ENCODE results near the gene SUCO.
"Not testable (repeated sequence)": the region's sequence is repeated elsewhere in the genome, so short reads cannot be mapped to it uniquely, and the experiment has no call there.

Gene SUCO, protein sequence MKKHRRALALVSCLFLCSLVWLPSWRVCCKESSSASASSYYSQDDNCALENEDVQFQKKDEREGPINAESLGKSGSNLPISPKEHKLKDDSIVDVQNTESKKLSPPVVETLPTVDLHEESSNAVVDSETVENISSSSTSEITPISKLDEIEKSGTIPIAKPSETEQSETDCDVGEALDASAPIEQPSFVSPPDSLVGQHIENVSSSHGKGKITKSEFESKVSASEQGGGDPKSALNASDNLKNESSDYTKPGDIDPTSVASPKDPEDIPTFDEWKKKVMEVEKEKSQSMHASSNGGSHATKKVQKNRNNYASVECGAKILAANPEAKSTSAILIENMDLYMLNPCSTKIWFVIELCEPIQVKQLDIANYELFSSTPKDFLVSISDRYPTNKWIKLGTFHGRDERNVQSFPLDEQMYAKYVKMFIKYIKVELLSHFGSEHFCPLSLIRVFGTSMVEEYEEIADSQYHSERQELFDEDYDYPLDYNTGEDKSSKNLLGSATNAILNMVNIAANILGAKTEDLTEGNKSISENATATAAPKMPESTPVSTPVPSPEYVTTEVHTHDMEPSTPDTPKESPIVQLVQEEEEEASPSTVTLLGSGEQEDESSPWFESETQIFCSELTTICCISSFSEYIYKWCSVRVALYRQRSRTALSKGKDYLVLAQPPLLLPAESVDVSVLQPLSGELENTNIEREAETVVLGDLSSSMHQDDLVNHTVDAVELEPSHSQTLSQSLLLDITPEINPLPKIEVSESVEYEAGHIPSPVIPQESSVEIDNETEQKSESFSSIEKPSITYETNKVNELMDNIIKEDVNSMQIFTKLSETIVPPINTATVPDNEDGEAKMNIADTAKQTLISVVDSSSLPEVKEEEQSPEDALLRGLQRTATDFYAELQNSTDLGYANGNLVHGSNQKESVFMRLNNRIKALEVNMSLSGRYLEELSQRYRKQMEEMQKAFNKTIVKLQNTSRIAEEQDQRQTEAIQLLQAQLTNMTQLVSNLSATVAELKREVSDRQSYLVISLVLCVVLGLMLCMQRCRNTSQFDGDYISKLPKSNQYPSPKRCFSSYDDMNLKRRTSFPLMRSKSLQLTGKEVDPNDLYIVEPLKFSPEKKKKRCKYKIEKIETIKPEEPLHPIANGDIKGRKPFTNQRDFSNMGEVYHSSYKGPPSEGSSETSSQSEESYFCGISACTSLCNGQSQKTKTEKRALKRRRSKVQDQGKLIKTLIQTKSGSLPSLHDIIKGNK (N-terminal part only)

DNA sequence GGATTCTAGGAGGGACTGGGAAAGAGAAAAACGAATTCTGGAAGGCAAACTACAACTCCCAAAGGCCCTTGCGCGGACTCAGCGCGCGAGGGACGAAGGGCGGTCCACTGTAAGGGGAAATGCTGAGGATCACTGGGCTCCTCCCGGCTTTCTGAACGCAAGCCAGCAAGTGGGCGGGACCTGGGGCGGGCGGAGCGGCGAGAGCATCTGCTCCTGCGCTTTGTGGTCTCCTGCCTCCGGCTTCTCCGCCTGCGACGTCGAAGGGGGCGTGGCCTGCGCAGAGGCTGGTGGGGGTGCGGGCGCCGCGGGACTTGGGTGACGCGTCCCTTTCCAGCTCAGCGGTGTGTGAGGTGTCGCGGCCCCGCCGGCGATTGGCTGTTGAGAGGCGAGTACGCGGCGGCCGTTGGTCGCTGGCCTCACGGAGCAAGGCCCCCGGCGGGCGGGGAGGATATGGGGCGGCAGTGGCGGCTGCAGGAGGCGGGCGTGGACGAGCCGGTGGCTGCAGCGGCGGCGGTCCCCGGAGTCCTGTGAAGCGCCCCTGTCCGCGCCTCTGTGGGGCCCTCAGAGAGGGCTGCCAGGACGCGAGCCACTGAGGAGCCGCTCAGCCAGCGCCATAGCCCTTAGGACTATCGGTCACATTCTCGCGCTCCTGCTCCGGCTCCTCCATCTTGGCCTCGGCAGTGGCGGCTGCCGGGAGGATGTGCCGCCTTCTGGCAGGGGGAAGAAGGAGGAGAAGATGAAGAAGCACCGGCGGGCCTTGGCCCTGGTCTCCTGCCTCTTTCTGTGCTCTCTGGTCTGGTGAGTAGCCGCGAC is at the start of gene SUCO:
TSS of gene SUCO (plus strand) at position 451 of the 813 bp plus-strand sequence. CDS start at position 737, 286 bp downstream.
- DNase-seq, result peak; percentile 100

DNA sequence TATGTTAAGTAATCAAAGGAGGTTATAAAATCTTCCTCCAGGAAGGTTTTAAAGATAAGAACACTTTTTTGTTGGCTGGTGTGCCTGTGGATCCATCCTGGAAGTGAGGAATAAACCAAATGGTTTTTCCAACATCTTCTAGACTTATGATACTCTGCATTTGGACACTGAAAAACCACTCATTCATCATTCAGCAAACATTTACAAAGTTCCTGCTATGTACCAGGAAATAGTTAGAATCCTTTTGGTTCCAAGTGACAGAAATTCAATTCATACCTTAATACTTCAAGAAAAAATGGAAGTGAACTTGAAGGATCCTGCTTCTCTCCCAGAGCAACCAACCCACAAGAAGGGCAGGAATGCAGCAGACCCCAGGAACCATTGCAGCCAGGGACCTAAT is 49.5 kb upstream of the SUCO start:
- no peak for DNase-seq

DNA sequence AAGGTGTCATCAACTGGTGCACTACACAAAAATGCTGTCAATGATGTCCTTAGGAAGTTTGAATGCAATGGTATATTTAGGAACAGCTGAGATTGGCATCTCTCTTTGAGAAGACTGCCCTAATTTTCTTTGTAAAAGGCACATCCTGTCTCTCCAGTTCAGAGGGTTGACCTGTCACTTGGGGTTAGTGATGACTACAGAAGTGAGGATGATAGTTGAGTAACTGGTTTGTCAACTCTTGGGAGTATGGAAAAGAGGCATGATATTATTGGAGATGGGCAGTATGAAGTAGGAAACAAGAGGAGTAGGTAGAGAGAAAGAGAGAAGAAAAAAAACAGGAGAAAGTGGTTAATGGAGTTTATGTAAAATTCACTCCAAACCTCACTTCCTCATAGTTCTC is 48.7 kb upstream of the SUCO start:
- DNase-seq, result no peak

DNA sequence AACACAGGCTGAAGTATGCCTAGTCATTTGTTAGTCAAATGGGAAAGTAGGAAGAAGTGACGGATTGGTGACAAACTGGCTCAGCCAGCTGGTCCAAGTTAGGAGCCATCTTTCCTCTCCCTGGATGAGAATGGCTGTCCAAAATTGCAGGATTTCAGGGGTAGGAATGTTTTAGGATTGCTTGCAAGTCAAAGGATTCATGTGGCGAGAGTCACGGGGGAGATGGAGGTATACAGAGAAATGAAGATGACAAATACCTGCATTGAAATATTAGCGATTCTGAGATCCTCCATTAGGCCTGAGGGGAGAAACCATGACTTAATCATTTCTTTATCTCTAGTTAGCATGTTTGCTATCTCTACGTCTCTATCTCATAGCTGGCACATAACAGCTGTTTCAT is 47.3 kb upstream of the SUCO start:
- DNase-seq, result no peak

DNA sequence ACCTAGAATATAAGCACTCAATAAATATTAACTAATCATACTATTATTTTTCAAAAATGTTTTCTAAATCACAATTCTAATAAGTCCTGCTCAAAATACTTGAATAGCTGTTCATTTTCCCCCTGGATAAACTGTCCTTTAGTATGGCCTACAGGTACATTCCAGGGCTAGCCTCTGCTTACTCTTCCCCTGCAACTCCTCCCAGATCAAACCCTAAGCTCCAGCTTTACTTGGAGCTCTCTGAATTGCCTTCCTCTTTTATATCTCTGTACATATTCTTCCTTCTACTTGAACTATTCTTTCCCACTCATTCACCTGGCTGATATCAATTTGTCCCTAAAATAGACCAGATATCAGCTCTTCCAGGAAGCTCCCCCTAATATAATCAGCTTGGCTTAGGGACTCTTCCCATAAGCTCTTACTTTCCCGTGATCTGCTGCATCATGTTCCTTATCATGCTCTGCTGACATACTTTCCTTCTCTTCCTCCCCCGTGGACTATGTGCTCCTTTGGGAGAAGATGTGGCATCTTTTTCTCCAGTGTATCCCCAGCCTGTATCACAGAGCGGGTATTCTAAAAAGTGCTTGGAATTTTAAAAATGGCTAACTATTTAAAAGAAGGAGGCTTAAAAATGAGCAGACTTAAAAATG is 46.0 kb upstream of the SUCO start:
- DNase-seq, result no peak

DNA sequence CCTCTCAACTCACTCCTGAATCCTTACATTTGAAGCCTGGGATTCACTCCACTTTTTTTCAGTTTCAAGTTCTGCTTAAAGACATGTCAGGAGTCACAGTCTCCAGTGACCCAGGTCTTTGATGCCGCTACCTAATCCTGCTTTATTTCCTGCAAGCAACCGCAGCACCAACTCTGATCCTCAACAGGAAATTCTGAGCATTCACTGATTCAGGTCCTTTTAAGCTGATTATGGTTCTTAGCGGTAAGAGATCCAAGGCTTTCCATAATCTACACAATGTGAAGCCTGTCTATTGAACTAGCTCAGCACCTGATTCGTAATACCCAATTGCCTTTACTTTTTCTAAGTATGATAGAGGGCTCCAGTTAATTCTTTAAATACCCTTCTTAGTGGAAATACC is 45.4 kb upstream of the SUCO start:
- DNase-seq, result no peak

DNA sequence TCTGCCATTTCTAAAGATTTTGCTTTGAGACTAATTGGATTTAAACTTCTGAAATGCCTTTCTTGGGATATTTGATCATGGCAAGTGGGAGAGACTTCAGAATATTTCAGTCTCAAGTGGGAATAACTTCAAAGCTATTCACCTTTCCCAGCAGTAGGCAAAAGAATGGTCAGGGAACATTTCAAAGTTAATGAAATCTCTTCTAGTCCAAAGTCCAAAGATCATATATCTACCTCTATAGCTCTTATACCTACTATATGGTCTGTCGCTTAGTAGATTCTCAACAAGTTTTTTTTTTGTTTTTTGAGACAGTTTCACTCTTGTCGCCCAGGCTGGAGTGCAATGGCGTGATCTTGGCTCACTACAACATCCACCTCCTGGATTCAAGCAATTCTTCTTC is 44.6 kb upstream of the SUCO start:
- DNase-seq, result no peak

DNA sequence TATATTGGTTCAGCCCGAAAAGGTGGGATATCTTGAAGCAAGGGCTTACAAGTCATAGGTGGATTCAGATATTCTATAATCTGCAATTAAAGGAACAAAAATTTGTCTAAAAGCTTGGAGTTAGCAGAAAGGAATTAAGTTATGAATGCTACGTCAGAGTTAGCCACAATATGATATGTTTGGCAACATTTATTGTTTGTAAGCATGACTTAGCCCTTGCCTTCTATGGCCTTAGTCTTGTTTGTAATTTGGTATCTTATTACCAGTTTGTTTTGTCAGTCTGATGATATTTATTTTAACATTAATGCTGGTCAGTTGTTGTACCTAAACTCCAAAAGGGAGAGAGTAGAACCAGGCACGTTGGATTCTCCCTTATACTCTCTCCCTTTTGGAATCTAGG is 43.1 kb upstream of the SUCO start:
- no peak for DNase-seq

DNA sequence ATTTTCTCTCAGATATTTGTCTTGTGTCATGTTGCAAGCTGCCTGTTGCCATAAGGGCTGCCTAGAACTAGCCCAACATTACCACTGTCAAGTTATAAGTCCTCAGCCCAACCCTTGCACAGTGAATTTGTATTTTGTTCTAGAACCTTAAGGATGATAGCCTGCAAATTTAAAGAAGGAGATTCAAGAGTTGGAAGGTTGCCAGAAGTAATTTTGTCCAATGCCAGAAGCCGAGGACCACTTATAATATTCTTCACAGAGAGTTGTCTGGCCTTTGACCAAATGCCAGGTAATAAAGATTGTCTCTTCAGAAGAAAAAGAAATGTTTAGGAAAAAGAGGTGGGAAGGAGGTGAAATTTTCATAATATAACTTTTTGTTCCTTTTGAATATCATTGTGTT is 40.5 kb upstream of the SUCO start:
- no peak for DNase-seq

DNA sequence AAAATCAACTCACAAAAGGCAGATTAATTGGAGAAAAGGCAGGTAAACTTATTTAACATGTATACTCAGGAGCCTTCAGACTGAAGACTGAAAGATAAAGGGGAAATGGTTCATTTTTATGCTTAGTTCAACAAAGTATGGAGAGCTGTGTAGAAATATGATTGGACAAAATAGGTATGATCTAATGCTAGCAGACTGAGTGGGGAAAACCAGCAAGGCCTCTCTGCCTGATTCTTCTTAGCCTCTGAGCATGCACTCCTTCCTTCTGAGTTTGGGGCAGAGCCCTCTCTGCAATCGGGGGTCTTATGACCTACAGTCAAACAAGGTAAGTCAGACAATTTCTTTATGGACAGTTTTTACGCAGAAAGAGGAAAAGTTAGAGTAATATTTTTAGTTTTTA is 38.8 kb upstream of the SUCO start:
- DNase-seq, result no peak

DNA sequence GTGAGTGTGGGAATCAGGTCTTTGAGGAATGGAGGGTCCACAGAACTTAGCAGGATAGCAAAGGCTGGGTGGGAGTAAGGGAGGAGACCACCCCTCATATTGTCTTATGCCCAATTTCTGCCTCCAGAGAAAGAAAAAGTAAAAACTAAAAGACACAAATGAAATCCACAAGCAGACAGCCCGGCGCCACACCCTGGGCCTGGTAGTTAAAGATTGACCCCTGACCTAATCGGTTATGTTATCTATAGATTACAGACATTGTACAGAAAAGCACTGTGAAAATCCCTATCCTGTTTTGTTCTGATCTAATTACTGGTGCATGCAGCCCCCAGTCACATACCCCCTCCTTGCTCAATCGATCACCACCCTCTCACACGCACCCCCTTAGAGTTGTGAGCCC is 36.8 kb upstream of the SUCO start:
- not testable (repeated sequence) for DNase-seq

DNA sequence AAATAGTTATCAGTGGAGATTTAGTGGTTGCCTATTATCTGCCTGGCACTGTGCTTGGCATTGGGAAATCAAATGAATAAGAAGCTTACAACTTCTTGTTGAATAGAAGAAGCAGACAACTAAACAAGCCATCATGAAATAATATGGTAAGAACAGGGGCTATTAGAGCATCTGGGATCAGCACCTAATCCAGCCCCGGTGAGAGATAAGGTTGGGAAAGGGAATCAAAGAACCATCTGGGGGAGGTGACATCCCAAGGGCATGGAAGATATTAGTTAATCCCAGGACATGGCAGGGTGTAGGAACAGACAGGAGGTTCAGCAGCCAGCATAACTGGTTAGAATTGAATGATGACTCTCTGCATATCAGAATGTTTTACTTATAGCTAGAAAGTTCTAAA is 36.3 kb upstream of the SUCO start:
- DNase-seq, result no peak

DNA sequence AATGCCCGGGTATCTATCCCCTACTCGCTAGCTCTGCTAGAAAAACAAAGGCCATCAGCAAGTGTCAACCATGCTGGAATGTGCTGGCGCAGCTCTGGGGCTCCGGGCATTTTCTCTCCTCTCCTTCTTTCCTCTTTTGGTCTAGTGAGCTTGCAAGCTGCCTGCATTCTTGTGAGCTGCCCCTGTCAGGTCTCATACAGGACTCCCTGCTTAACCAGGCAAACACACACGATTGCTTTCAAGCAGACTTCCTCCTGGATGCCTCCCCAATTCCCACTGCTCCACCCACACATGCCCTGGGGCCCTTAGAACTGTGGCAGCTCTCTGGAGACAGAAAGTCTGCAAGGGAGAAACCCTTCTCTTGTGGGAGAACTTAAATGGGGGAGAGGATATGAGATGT is 35.7 kb upstream of the SUCO start:
- DNase-seq, result no peak

DNA sequence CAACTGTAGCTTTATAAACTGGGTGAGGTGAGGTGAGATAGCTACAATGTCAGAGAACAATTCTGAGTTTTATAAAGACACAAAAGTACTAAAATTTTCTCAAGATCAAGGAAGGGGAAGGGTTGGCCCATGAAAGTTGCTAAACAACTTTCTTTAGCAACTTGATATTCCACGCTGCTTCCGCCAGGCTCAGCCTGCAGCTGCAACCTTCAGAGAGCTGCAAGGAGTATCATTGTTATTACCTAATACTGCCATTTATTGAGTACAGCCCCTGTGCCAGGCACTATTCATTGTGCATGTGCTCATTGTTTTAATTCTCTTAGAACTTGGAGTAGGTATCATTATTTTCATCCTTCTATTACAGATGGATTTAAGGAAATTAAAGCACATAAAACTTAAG is 34.1 kb upstream of the SUCO start:
- no peak for DNase-seq

DNA sequence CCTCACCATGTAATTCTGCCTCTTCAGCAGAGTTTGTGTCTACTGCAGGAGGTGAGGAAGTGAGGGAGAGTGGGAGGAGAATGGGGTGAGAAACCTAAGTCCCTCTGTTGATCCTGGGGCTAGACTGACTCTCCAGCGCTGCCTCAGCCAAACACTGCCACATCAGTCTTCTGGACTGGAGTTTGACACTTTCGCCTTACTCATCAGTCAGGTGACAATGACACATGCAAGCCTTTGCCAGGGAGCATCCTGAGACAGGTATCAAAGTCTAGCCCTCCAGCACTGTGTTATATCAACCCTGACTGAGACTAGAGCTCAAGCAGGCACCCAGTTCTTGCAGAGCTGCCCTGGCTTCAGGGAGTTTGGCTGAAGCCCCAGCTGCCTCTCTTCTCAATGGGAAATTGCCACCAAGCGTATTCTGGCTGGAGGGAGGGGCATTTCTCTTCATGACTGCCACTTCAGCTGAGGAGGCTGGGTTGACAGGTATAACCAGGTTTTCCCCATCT is 33.3 kb upstream of the SUCO start:
- no peak for DNase-seq

DNA sequence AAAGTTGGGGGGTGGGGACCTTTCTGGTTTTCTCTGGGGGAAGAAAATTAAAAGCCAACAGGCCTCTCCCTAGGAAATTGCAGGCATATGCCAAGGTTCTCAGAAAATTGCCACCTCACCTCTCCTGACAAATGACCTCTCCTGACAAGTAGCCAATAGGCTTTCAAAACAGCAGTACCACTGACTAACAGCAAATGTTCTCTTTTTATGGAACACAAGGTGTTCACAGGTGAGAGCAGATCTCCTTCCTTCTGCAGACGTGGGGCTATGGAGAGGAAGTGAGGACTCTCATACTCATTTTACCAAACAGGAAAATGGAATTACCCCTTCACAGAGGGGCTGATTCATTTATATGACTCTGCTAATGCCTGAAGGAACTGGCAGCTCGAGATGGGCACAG is 32.7 kb upstream of the SUCO start:
- DNase-seq, result no peak

DNA sequence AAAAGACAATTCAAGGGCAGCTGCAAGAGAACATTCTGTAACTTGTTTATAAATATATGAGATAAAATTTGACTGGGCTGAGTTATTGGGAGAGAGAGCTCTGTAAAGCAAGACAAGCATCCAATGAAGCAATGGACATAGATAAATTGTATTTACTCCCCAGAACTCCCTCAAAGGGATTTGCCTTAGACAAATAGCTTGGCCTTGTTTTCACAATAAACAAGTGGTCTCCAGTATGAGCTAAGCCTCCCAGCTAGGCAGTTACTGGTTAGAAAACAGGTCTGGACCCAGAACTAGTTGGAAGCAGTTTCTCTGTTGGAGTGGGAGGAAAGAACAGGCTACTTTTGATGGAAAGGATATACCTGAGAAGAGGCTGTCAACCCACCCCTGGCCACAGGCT is 25.2 kb upstream of the SUCO start:
- DNase-seq, result no peak

DNA sequence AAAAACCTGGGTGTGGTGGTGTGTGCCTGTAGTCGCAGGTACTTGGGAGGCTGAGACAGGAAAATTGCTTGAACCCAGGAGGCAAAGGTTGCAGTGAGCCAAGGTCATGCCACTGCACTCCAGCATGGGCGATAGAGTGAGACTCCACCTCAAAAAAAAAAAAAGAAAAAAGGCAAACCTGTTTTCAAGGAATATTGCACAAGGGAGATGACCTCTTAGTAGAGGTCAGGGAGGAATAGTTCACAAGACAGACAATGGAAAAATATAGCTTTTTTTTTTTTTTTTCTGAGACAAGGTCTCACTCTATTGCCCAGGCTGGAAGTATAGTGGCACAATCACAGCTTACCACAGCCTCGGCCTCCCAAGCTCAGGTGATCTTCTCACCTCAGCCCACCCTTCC is 22.5 kb upstream of the SUCO start:
- no peak for DNase-seq

DNA sequence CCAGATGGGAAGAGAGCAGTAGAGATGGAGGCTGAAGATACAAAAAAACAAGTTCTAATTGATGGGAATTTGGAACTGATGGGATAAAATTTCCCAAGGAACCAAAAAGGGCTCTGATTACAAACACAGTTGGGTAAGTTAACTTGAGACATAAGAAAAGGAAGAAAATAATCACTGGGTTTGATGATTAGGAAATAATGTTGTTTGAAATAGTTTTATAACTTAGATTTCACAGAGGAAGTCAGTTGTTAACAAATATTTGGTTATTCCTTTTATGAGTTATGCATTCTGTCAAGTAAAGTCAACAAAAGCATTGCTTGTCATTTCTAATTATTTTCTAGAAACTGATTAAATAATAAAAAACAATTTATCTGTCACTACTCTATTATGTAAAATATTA is 20.4 kb upstream of the SUCO start:
- DNase-seq, result no peak

DNA sequence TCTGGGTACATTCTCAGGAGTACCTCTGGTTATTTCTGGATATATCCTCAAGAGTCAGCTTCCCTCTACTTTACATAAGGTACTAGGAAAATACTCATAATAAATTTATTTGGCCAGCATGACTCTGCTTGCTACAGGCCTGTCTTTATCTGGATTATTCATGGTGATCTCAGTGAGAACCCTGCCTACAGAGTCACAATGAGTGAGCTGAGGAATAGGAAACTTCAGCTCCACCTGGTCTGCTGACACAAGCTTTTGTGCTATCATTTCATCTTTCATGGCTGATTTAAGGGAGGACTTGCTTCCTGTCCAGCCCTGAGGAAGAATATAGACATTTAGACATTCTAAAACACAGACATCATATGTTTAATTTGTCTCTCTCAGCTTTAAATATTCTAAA is 19.5 kb upstream of the SUCO start:
- no peak for DNase-seq

DNA sequence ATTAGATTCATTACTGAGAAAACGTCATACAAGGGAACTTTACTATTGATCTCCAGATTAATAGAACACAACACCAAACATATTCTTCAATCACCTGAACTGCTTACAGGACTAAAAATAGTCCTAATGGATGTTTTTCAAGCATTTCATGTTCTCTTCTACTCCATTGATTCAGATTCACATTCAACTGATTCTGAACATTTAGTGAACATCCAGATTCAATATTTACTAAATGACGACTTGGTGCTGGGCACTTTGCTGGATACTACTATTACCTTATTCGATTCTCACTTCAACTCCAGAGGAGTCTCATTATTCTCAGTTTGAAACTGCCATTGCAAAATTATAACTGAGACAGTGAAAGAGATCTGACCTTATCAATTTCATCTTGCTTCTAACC is 18.8 kb upstream of the SUCO start:
- DNase-seq, result no peak

DNA sequence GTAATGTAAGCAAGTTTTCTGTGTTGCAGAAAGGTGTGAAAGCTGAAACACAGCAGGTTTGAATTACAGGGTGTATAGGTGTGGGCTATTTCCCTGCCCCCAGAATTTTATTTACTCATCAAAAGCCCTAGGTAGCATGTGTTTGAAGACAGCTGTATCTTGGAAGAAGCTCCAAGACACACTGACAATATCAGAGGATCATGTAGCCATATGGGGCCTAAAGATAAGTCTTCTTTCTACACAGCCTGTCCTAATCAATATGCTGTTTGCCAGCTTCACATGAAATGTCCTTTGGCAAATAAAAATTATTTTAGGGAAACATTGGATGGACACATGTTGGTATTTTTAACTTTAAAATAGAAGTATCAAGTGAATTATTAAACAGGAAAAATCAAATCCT is 17.5 kb upstream of the SUCO start:
- no peak for DNase-seq

Measured in activated CD8-positive, alpha-beta memory T cell treated with anti-CD3 and anti-CD28 coated beads, Interleukin-2, amount 50 U/mL, for 4 hours (primary cell).